ENCODE measurements around the gene CDC5L.
"Not testable (repeated sequence)": the region's sequence is repeated elsewhere in the genome, so short reads cannot be mapped to it uniquely, and the experiment has no call there.

CDC5L gene

DNA sequence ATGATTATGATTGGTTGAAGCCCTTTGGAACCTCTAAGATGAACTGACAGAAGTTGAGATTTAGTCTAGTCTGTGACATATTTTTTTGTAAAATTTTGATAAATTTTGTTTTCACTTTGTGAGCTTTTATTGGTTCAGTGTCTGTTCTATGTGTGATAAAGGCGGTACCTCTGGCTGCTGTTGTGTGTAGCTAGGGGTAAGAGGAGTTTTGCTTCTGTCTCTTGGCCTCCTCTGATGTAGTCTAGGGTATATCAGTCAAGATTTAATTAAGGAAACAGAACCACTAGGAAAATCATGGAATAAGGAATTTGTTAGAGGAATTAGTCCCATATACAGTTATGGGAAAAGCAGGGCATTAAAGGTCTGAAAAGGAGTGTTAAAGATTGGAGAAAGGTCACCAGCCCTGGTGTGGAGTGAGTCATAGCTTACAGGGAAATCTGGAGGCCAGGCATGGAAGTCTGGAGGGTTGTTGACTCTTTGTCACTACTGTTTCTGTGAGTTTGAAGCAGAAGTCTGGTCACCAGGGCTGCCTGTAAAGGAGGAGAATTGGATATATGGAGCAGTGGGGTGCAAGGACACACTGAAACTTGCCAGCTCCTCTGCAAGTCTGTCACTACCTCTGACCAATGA is 28.5 kb downstream of the CDC5L start:
- DNase-seq = peak; percentile 4 to 44 (median 30)

DNA sequence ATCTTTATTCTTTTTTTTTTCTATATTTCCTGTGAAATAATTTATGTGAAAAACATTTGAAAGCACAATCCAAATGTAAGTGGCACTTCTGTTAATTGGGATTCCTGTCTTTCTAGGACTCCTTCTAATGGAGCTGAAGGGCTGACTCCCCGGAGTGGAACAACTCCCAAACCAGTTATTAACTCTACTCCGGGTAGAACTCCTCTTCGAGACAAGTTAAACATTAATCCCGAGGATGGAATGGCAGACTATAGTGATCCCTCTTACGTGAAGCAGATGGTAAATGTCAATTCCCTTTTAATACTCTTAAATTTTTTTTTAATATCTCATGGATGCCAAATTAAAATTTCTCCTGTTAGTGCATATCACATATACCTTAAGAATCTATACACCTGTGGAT is 35.0 kb downstream of the CDC5L start:
- no peak for DNase-seq

DNA sequence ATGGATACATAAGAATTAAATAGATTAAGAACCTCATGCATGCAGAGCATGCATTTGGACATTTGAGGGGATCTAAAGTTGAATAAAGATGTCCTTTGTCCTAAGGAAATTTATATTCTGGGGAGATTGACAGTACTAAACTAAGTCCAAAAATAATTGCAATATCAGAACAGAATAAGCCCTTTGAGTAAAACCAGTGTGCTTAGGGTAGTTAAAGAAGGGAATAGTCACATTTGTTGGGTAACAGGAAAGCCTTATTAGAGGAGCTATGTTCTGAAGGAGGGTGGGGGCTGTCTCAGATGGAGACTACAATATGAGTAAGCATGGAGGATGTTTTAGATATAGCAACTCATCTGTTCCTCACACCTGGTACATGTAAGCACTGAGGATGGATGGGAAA is 35.8 kb downstream of the CDC5L start:
- DNase-seq = no peak

DNA sequence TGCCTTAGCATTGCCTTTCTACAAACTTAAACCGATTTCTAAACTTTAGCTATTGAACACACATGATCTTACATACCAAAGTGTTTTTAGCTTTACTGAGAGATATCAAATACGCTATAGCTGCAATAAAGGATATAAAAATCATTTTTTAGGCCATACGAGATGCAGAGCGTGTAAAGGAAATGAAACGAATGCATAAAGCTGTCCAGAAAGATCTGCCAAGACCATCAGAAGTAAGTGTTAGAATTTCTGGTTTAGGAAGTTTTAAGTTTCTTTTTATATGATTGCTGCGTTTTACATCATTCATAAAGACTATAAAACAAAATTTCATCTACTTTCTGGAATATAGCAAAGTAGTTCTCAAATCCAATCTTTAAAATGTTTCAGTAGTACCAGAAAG is 38.4 kb downstream of the CDC5L start:
- no peak for DNase-seq

DNA sequence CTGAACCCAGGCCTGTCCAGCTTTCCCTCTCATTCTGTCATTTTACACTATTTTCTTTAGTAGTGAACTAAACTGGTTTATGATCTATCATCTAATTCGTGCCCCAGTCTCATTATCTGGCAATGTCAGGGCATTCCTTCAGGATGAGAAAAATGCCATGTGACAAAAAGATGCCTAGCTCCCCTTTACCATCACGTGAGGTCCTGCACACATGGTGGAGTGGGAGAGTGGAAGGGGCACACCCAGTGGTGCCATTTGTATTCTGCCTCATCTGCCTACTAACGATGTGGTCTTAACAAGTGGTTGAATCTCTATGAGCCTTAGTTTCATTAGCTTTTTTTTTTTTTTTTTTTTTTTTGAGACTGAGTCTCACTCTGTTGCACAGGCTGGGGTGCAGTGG is 41.2 kb downstream of the CDC5L start:
- DNase-seq = no peak

DNA sequence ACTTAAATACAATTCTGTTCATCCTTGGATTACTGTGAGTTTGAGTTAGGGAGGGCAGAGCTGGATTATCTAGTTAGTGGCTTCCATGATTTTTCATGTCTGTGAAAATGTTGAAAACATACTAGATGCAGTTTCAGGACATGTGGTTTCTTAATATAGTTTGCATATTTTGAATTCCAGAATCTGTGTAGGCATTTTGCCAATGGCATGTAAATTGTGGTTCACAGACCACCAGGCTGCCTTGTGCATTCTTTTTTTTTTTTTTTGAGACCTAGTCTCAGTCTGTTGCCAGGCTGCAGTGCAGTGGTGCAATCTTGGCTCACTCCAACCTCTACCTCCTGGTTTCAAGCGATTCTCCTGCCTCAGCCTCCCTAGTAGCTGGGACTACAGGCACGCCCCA is 42.8 kb downstream of the CDC5L start:
- no peak for DNase-seq

DNA sequence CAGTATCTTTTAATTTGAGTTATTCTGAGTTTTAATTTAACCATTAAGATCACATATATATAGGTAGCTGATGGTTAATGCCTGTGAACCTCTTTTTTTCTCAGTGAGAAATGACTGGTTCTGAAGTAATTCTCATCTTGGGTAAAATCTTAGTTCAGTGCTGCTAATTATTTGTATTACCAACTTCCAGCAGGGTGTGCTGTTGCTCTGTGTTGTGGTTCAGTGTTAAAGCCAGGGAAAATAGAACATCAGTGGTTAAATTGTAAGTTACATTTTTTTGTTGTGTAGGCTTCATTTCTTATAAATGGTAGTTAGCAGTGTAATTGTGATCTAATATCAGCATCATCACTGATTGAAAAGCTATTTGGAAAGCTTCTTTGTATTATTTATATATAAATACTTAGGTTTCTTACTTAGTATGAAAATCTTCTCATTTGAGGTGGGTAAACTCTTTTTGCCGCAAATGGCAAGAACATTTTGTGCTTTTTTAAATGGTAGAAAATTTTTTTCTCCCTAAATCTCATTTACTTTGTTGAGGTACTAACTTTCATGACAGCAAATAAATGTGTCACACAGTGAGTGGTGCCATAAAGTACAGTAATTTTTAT is 43.7 kb downstream of the CDC5L start:
- peak; percentile 52 to 70 (median 58) for DNase-seq

DNA sequence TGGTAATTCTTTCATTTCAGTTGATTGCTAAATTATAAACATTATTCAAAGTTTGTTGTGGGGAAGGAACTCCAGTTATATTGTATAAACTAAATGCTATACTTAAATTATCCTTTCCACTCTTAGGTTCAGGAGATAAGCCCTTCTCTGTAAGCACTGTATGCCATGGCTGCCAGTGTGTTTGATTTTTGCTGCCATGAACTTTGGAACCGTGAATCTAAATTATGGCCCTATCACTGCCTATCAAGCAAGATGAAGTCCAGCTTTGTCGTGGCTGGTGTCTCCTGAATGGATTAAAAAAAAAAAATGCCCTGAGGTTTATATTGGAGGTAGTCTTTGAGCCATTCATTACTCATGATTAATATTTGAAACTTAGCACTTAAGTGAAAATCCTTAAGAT is 44.7 kb downstream of the CDC5L start:
- DNase-seq = no peak

DNA sequence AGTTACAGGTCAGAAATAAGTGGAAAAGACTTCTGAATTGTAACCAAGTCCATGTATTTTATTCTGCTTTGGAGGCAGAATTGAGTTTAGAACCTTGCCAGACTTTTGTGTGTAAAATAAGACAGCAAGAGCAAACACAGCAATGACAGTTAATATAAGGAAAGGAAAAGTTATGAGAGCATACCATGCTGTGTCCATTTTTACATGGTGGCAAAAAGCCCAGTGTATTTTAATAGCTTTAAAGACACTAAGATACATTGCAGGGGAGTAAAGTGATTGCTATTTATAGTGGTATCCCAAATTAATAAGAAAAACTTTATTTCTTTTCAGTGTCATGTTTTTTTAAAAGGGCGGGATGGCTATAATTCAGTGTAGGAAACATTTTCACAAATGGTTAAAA is 45.2 kb downstream of the CDC5L start:
- DNase-seq = no peak

DNA sequence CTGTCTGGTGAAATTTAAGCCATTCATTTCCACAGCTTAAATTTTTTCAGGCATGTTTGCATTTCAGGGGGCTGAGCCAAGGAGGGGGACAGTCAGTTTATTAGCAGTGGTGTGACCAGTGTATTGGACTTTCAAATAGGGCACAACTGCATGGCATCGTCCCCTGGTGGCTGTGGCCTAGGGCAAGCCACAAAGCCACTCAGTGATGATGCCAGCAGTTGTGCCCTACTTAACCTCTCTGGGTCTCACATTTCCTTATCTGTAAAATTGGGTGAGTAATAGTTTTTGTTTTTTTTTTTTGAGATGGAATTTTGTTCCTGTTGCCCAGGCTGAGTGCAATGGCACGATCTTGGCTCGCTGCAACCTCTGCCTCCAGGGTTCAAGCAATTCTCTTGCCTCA is 48.0 kb downstream of the CDC5L start:
- no peak for DNase-seq

DNA sequence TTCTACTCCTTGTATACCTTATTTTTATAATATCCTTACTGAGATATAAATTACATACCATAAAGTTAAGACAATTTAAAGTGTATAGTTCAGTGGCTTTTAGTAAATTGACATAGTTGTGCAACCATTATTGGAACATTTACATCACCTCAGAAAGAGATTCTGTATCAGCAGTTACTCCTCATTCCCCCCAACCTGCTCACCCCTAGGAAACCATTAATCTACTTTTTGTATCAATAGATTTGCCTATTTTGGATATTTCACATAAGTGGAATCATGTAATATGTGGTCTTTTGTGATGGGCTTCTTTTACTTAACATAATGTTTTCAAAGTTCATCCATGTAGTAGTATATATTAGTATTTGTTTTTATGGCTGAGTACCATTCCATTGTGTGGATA is 51.3 kb downstream of the CDC5L start:
- no peak for DNase-seq

DNA sequence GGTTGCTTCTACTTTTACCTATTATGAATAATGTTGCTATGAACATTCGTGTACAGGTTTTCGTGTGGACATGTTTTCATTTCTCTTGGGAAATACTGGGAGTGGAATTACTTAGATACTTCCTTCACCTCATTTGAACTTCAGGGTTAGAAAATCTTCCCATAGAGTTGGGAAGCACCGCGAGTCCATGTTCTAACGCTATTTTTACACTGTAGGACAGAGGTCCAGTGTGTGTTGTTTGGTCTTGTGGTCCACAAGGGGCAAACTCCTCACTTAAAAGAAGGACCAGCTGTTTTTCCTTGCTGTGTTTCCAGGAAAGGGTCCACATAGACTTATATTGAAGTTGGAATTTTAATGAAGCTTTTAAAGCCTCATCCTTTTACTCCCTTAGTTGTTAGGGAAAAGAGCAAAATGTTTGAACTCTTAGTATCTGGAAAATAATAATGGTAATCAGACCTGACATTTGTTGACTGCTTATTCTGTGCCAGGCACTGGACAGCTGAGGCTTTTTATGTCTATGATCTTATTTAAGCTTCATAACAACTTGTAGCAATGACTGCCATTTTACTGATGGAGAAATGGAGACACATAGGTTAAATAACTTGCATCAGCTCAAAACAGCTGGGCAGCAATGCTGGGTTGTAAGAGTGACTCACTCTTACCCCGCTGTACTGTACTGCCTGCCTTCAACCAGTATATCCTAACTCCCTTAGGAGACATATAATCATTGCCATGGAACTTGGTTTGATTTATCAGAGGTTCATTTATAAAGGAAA is 52.0 kb downstream of the CDC5L start:
- DNase-seq = peak in 2 of 4 experiments; percentile 7 to 12

DNA sequence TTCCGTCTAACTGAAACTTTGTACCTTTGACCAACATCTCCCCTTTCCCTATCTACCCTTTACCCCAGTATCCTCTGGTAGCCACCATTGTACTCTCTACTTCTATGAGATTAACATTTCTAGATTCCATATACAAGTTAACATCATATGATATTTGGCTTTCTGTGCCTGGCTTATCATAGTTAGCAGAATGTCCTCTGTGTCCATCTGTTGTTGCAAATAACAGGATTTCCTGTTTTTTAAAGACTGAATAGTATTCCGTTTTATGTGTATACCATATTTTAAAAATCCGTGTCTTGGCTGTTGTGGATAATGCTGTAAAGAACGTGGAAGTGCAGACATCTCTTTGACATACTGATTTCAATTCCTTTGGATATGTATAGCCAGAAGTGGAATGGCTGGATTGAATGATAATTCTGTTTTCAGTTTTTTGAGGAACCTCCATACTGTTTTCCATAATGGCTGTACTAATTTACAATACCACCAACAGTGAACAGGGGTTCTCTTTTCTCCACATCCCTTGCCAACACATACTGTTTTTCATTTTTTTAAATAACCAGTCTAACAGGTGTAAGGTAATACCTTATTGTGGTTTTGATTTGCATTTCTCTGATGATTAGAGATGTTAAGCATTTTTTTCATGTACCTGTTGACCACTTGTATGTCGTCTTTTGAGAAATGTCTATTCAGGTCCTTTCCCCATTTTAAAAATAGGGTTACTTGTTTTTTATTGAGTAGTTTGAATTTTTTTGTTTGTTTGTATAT is 53.8 kb downstream of the CDC5L start:
- no peak for DNase-seq

DNA sequence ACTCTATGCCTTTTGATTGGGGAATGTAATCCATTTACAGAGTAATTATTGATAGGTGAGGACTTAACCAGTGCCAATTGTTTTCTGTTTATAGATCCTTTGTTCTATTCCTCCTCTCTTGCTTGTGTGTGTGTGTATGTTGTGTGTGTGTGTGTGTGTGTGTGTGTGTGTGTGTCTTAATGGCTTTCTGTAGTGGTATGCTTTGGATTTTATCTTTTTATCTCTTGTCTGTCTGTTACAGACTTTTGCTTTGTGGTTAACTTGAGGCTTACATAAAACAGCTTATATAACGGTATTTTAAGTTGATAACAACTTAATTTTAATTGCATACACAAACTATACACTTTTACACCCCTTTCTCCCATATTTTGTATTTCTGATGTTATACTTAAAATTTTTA is 54.7 kb downstream of the CDC5L start:
- DNase-seq = no peak

DNA sequence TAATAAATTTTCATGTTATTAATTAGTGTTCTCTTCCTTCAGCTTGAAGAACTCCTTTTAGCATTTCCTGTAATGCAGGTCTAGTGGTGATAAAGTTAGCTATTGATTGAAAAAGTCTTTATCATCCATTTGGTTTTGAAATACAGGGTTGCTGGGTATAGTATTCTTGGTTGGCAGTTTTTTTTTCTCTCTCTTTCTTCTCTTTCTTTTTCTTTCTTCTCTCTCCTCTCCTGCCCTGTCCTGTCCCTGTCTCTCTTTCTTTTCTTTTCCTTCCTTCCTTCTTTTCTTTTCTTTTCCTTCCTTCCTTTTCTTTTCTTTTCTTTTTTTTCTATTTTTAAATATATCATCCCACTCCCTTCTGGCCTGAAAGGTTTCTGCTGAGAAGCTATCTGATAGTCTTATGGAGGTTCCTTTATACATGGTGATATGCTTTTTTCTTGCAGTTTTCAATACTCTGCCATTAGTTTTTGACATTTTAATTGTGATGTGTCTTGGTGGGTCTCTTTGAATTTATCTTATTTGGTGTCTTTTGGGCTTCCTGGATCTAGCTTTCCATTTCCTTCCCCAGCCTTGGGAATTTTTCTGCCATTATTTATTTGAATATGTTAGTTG is 55.4 kb downstream of the CDC5L start:
- no peak for DNase-seq

DNA sequence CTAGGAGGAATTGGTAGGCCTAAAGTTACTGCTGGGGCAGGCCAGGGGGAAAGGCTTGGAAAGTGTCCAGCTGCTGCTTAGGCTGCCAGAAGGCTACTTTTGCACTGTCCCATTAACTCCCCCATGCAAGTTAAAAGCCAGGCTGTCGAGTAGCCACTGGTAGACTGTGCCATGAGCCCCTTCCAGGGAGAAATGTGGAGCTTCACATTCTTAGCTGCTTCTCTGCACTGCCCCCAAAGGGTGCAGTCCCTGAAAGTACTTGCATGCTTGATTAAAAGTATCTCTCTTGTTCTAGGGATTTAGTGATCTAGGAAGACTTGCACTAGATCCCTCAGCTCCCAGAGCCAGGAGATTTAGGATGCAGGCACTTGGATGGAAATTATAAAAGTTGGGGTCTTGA is 57.3 kb downstream of the CDC5L start:
- no peak for DNase-seq

DNA sequence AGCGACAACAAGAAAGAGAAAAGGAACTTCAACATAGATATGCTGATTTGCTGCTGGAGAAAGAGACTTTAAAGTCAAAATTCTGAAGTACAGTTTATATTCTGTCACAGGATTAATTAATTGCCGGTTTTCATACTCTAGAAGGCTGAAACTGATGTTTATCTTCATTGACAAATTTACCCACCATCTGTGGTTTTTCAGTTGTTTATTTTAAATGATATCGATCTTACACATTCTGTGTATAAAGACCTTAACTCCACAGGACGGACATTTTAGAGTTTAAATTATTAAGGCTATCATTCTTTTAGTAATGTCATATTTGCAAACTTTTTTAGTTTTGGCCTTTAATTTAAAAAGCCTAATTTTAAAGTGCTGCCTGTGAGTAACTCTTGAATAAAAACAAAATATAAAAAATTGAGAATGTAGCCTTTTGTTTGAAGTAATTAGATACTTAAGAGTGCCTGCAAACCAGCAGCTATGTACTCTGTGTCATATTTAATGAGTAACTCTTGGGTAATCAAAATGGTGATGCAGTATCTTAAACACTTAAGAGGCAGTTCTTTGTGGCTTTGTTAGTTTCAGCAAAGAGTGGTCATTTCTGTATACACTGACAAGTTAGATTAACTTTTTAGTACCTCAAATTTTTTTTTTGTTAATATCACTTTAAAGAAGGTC is 59.3 kb downstream of the CDC5L start:
- DNase-seq = no peak

DNA sequence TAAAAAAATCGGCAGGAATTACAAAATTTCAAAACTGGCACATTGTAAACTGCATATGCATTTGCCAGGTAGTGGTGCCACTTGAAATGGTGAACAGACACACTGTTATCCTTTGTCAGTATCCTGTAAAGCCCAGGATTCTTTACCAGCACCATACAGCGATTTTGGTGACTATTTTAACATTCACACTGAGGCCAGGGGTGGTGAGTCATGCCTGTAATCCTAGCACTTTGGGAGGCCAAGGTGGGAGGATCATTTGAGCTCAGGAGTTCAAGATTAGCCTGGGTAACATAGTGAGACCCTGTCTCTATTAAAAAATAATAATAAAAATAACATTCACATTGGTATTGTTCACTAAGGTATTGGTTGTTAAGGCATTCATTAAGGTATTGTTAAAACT is 61.7 kb downstream of the CDC5L start:
- DNase-seq = not testable (repeated sequence)

DNA sequence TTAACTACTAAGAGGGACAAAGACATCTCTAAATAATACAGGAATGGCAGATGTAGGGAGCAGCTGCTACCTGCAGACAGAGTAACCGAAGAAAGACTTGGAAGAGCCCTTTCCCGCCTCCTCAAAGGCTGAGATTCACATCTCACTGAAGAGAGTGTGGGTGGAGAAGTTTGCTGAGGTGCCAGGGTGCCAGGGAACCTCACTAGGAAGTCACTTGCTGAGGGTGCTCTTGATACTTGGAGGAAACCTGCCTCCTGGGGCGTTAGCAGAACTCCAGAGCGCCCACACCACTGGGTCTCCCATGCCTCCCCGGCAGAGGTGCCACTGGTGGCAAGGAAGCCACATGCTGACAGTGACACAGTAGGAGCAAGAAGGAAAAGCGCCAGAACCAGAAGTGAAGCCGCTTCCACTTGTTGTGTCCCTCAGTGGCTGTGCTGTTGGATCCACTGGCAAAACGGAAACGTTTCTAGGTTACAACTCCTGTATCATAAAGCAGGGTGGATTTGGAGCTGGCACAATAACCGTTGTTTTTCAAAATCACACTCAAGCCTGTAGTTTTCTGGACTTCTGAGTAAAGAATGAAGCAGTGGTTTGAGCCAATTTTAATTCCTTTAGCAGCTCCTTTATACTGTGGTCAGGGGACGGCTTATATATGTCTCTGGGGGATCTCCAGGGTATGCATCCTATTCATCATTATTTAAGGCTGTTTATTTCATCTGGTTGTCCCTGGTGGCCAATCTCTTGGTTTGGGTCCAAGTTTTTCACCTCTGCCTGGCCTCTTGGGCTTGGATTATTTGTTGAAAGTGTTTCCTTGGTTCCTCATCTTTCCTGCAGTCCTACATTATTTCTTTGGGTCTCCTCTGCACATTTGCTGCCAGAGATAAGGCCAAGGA is 64.5 kb downstream of the CDC5L start:
- no peak for DNase-seq

DNA sequence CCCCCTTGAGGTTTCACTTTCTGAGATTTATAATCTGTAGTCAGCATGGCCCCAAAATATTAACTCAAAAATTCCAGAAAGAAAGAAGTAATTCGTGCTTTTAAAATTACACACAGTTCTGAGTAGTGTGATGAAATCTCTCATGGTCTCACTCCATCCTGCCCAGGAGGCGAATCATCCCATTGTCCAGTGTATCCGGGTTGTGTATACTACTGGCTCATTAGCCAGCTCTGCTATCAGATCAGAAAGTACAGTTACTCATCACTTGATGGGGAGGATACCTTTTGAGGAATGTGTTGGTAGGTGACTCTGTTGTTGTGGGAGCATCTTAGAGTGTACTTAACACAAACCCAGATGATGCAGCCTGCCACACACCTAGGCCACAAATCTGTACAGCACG is 65.2 kb downstream of the CDC5L start:
- DNase-seq = no peak

DNA sequence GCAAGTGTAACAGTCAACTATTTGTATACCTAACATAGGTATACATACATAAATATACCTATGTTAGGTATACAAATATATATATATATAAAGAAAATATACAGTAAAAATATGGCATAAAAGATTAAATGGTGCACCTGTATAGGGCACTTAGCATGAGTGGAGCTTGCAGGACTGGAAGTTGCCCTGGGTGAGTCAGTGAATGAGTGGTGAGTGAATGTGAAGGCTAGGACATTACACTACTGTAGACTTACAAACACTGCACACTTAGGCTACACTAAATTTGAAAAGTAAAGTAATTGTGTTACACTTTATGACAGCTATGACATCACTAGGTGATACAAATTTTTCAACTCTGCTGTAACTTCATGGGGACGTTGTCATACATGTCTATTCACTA is 65.6 kb downstream of the CDC5L start:
- DNase-seq = no peak

Measured in suppressor macrophage (primary cell).